Peyer's patch (tissue), 4 donors: ENCODE results near the gene DHX8. TPM values are rescaled to one million over a fixed set of nuclear protein-coding genes. Genes with fewer than 3 reads are reported as not detected.
"Not testable (repeated sequence)": the region's sequence is repeated elsewhere in the genome, so short reads cannot be mapped to it uniquely, and the experiment has no call there.

Source experiments
- DNase-seq, 3 donors: peaks; one replicate each; pipeline ENCODE4 v3.0.0-alpha.2; 2017 to 2019
- H3K27ac ChIP-seq, 4 donors: fragments of 200-600 bp; sonication (generic); one replicate each; pipeline ENCODE4 v1.5.1; 2016 to 2019
- H3K27me3 ChIP-seq, 2 donors: fragments of 200-600 bp; sonication (generic); one replicate each; pipeline ENCODE4 v1.5.1; 2019
- H3K36me3 ChIP-seq, 3 donors: fragments of 200-600 bp; sonication (generic); one replicate each; pipeline ENCODE4 v1.5.1; 2016 to 2019
- H3K4me1 ChIP-seq, 4 donors: fragments of 200-600 bp; sonication (generic); one replicate each; pipeline ENCODE4 v1.5.1; 2016 to 2019
- H3K4me3 ChIP-seq, 4 donors: fragments of 200-600 bp; sonication (generic); 1 replicate in 3 of 4; 2 replicates in 1 of 4; pipeline ENCODE4 v1.5.1; 2016 to 2019; ENCODE audit warnings: mild to moderate bottlenecking in 1 of 4
- H3K9me3 ChIP-seq, 4 donors: fragments of 200-600 bp; sonication (generic); one replicate each; pipeline ENCODE4 v1.5.1; 2016 to 2019; ENCODE audit warnings: mild to moderate bottlenecking in 1 of 4
- CTCF ChIP-seq, 6 experiments: fragments of 450-650 bp in 4 of 6; fragments of 200-600 bp in 2 of 6; sonication (generic) in 1 of 6; IDR thresholded peaks; one replicate each; pipeline ENCODE4 v1.5.1; 2017 to 2019; ENCODE audit warnings: antibody characterized with exemption in 6 of 6, mild to moderate bottlenecking in 3 of 6, moderate library complexity in 1 of 6
- POLR2A ChIP-seq, 2 donors: fragments of 450-650 bp; IDR thresholded peaks; one replicate each; pipeline ENCODE4 v1.5.1; 2017; ENCODE audit warnings: antibody characterized with exemption in 2 of 2, mild to moderate bottlenecking in 2 of 2, moderate library complexity in 2 of 2
- total RNA-seq, 4 donors: library from RNA; depleted of rRNA; stranded (reverse); fragments of >200 nt; gene quantifications; one replicate each; pipeline ENCODE4 v1.1.0, GENCODE V29; 2016

Gene DHX8
- total RNA-seq, 4 donors from 2014 or later = 48.9 to 60.4 (median 54.0) TPM

GRCh38 chr17:43475494-43476089 is 8.2 kb upstream of the DHX8 start:
- Histone ChIP-seq H3K27me3 (no peaks in the 10 kb centered on the region), H3K4me3 (no peak overlapping the region), H3K9me3 (no peaks in the 10 kb centered on the region), H3K27ac (no peak overlapping the region), H3K4me1 (no peaks in the 10 kb centered on the region), H3K36me3 (no peaks in the 10 kb centered on the region)
- TF ChIP-seq CTCF (IDR thresholded peaks at IDR 0.05) = no peak
- TF ChIP-seq POLR2A (IDR thresholded peaks at IDR 0.05) = no peak
- DNase-seq = no peak

GRCh38 chr17:43476306-43476705 is 7.5 kb upstream of the DHX8 start:
- H3K9me3 ChIP-seq, H3K4me1 ChIP-seq, H3K36me3 ChIP-seq, DNase-seq, H3K27me3 ChIP-seq, H3K27ac ChIP-seq, H3K4me3 ChIP-seq: not testable (repeated sequence)

GRCh38 chr17:43477832-43478634 is 5.7 kb upstream of the DHX8 start:
- Histone ChIP-seq H3K27ac (no peak overlapping the region), H3K36me3 (no peaks in the 10 kb centered on the region), H3K9me3 (no peaks in the 10 kb centered on the region), H3K4me3 (no peak overlapping the region), H3K27me3 (no peaks in the 10 kb centered on the region), H3K4me1 (peaks cover 0 to 2% (median 0%) of the 10 kb centered on the region in 4 donors)
- no peak for TF ChIP-seq CTCF (IDR thresholded peaks at IDR 0.05)
- TF ChIP-seq POLR2A (IDR thresholded peaks at IDR 0.05) = no peak
- DNase-seq = no peak

- Histone ChIP-seq H3K4me1 (peaks cover 0 to 10% (median 5%) of the 10 kb centered on the region in 4 donors), H3K27ac (no peak overlapping the region), H3K36me3 (no peaks in the 10 kb centered on the region), H3K4me3 (no peak overlapping the region), H3K27me3 (no peaks in the 10 kb centered on the region), H3K9me3 (no peaks in the 10 kb centered on the region)
- DNase-seq = no peak
- TF ChIP-seq POLR2A (IDR thresholded peaks at IDR 0.05) = no peak
- TF ChIP-seq CTCF (IDR thresholded peaks at IDR 0.05) = no peak
Measured at GRCh38 chr17:43479948-43480347, 3.8 kb upstream of the DHX8 start.

GRCh38 chr17:43482103-43483012 is 1.4 kb upstream of the DHX8 start:
- H3K27me3 ChIP-seq = no peaks in the 10 kb centered on the region
- H3K4me1 ChIP-seq = peaks cover 0 to 28% (median 9%) of the 10 kb centered on the region in 4 donors
- no peak for DNase-seq
- no peak overlapping the region for H3K4me3 ChIP-seq
- no peaks in the 10 kb centered on the region for H3K9me3 ChIP-seq
- TF ChIP-seq POLR2A (IDR thresholded peaks at IDR 0.05) (no peak), CTCF (IDR thresholded peaks at IDR 0.05) (no peak)
- H3K36me3 ChIP-seq = no peaks in the 10 kb centered on the region
- no peak overlapping the region for H3K27ac ChIP-seq
